Measurements from ENCODE around the gene SPAG6. TPM values are rescaled to one million over a fixed set of nuclear protein-coding genes. Genes with fewer than 3 reads are reported as not detected.
A peak's percentile ranks its signal among the peaks of the same experiment; 100 is the strongest.

SPAG6 gene
- total RNA-seq, 2 donors from 2014 or later = not detected

DNA sequence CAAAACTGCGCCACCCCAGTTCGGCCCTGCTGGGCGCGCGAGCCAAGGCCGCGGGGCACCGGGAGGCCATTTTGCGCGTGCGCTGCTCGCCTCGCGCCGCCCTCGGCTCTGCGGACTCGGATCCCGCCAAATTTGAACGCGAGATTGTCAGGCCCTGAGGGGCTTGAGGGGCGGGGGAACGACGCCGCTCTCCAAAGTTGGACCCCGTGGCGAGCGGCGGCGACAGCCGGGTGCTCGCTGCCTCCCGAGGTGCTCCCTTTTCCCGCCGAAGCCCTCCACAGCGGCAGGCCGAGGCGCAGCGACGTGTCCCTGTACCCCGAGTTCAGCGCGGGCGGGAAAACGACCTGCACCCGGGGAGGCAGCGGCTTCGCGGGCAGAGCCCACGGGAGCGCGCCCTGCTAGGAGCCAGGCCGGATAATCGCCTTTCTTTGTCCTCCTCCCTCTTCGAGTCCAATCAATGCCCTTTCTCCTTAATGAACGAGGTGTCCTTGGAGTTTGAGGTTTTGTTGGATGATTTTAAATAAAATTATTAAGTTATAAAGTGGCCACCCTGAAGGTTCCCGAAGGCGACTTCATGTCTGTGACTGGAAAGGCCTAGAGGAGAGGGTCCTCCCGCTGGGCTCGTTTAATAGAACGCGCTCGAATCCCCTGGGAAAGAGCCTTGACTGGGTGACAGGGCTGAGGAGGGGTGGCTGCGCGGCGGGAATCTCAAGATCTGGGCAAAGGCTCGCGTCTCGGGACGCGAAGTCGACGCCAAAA lies 10.7 kb upstream of the SPAG6 start:
- DNase-seq (ENCODE audit: low spot score) (no peak), ATAC-seq (ENCODE audit: insufficient number of reproducible peaks, low FRiP score, low read depth) (no peak)
- peaks cover 11 to 34% of the 10 kb centered on the region in 2 donors for H3K4me1 ChIP-seq (ENCODE audit: control insufficient read depth in 1 of 2, low read depth in 2 of 2)
- H3K4me3 ChIP-seq = peak overlapping the region; percentile 74
- H3K9me3 ChIP-seq = no peaks in the 10 kb centered on the region
- H3K27ac ChIP-seq = no peak overlapping the region
- H3K36me3 ChIP-seq = peaks cover 3% of the 10 kb centered on the region
- TF ChIP-seq, protein P1, sequence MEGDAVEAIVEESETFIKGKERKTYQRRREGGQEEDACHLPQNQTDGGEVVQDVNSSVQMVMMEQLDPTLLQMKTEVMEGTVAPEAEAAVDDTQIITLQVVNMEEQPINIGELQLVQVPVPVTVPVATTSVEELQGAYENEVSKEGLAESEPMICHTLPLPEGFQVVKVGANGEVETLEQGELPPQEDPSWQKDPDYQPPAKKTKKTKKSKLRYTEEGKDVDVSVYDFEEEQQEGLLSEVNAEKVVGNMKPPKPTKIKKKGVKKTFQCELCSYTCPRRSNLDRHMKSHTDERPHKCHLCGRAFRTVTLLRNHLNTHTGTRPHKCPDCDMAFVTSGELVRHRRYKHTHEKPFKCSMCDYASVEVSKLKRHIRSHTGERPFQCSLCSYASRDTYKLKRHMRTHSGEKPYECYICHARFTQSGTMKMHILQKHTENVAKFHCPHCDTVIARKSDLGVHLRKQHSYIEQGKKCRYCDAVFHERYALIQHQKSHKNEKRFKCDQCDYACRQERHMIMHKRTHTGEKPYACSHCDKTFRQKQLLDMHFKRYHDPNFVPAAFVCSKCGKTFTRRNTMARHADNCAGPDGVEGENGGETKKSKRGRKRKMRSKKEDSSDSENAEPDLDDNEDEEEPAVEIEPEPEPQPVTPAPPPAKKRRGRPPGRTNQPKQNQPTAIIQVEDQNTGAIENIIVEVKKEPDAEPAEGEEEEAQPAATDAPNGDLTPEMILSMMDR (IDR thresholded peaks at IDR 0.05) = no peak
- peaks cover 40% of the 10 kb centered on the region for H3K27me3 ChIP-seq (replicated peaks; ENCODE audit: insufficient read depth)

DNA sequence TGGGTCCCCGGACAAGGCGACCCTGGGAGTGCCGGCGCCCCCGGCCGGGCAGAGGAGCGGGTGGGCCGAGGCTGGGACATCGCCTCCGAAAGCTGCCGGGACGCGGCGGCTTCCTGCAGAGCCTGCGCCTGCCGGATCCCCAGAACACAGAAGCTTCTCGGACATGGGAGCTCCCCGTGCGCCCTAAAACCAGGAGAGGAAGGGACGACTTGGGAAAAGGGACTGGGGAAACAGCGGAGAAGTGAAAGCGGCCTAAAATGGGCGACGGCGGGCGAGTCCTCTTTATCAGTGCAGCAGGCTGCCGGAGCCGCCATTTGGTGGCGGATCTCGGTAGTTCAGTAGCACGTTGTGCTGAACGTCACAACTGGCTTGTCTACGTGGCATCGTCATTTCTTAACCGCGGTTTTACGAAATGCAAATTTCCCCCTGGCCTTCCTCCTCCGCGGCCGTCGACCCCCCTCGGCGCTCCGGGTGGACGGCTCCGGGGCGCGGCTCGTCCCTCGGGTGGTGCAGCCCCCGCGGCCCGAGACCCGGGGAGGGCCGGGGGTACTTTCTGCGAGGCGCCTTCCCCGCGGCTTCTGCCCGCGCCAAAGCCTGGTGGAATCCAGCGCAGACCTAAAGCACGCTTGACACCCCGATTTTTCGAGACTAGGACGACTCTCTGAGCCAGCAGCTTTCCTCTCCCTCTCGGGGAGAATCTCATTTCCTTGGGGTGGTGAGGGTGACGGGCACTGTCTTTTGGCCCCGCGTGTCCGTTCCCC lies 9.9 kb upstream of the SPAG6 start:
- TF ChIP-seq, protein P1 (IDR thresholded peaks at IDR 0.05) = peak; percentile 55
- Histone ChIP-seq H3K36me3 (no peaks in the 10 kb centered on the region), H3K27me3 (replicated peaks; ENCODE audit: insufficient read depth) (peaks cover 40% of the 10 kb centered on the region), H3K4me3 (peak overlapping the region; percentile 74), H3K9me3 (no peaks in the 10 kb centered on the region), H3K27ac (no peak overlapping the region), H3K4me1 (ENCODE audit: control insufficient read depth in 1 of 2, low read depth in 2 of 2) (peaks cover 15 to 39% of the 10 kb centered on the region in 2 donors)
- DNase-seq (ENCODE audit: low spot score) (no peak), ATAC-seq (ENCODE audit: insufficient number of reproducible peaks, low FRiP score, low read depth) (peak; percentile 44)

DNA sequence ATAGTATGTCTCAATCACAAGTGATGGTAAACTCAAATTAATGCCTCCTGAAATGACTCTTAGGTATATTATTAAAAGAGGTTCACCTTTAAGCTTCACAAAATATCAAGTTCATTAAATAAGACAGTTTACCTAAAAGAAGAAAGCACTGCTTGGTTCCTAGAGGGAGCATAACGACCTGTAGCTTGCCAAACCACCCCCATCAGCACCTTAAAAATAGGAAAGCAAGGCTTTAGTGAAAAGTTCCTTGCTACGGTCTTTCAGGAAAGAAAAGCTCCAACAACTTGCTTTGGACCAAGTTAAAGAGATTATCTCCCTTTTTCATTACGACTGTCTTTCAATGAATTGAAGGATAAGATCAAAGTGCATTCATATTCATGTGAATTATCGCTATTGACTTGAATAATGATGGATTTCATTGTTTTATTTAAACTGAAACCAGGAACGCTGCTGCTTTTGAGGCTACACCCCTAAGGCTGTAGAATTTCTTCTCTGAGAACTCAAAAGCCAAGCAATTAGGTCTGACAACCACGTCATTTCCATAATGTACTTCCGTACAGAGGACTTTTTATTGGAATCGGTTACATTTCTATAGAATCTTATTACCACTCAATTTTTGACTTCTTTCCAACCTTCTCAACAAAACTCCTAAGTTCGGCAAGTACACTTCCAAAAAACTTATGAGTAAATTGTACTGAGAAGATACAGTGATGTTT lies 7.0 kb upstream of the SPAG6 start:
- no peaks in the 10 kb centered on the region for H3K9me3 ChIP-seq
- H3K4me3 ChIP-seq = no peak overlapping the region
- peaks cover 55% of the 10 kb centered on the region for H3K27me3 ChIP-seq (replicated peaks; ENCODE audit: insufficient read depth)
- TF ChIP-seq, protein P1 (IDR thresholded peaks at IDR 0.05) = no peak
- DNase-seq (ENCODE audit: low spot score) = no peak
- peaks cover 20 to 46% of the 10 kb centered on the region in 2 donors for H3K4me1 ChIP-seq (ENCODE audit: control insufficient read depth in 1 of 2, low read depth in 2 of 2)
- no peaks in the 10 kb centered on the region for H3K36me3 ChIP-seq
- no peak for ATAC-seq (ENCODE audit: insufficient number of reproducible peaks, low FRiP score, low read depth)
- no peak overlapping the region for H3K27ac ChIP-seq

DNA sequence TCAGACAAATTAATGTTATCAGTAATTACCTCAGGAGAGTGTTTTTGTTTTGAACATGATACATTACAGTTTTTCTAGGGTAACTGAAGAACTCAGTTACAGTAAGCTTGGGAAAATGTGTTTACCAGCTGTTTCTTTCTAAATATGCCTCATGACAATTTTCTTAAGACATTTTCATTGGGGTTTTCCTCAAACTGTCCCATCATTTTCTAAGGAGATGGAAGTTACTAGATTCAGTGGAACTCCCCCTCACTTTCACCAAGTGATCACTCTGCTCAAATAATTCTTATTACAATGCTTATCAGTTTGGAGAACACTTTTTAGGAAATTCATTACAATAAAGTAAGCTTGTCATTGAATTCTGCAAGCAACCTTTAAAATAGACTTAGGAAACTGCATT lies 6.4 kb upstream of the SPAG6 start:
- Histone ChIP-seq H3K27me3 (replicated peaks; ENCODE audit: insufficient read depth) (peaks cover 61% of the 10 kb centered on the region), H3K27ac (no peak overlapping the region), H3K4me3 (no peak overlapping the region), H3K36me3 (no peaks in the 10 kb centered on the region), H3K4me1 (ENCODE audit: control insufficient read depth in 1 of 2, low read depth in 2 of 2) (peaks cover 20 to 46% of the 10 kb centered on the region in 2 donors), H3K9me3 (no peaks in the 10 kb centered on the region)
- TF ChIP-seq, protein P1 (IDR thresholded peaks at IDR 0.05) = no peak
- DNase-seq (ENCODE audit: low spot score) = no peak
- no peak for ATAC-seq (ENCODE audit: insufficient number of reproducible peaks, low FRiP score, low read depth)
